ENCODE measurements around the gene SH3GL3. TPM values are rescaled to one million over a fixed set of nuclear protein-coding genes. Genes with fewer than 3 reads are reported as not detected.

Gene SH3GL3
- total and polyA plus RNA-seq, 8 donors: 0.56 to 3.3 (median 1.4) TPM; not detected in 4

DNA sequence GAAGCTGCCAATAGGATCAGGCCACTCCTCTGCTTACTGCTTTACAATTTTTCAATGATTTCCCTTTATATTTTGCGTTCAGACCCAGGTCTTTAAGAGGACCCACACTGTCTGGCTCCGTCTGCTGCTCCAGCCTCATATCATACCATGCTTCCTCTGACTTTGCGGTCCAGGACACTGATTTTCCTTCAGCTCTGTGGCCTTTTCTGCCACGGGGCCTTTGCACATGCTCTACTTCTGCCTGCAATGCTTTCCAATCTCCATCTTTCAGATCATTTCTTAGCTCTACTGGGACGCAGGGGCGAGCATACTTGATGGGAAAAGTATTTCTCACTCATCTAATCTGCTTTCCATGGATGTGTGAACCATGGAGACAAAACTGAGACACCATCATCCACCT is 23.0 kb upstream of the SH3GL3 start:
- no peak overlapping the region for H3K4me3 ChIP-seq
- TF ChIP-seq POLR2A (IDR thresholded peaks at IDR 0.05) (no peak), POLR2AphosphoS5 (IDR thresholded peaks at IDR 0.05) (no peak), EP300 (IDR thresholded peaks at IDR 0.05) (no peak)
- TF ChIP-seq, protein P1, sequence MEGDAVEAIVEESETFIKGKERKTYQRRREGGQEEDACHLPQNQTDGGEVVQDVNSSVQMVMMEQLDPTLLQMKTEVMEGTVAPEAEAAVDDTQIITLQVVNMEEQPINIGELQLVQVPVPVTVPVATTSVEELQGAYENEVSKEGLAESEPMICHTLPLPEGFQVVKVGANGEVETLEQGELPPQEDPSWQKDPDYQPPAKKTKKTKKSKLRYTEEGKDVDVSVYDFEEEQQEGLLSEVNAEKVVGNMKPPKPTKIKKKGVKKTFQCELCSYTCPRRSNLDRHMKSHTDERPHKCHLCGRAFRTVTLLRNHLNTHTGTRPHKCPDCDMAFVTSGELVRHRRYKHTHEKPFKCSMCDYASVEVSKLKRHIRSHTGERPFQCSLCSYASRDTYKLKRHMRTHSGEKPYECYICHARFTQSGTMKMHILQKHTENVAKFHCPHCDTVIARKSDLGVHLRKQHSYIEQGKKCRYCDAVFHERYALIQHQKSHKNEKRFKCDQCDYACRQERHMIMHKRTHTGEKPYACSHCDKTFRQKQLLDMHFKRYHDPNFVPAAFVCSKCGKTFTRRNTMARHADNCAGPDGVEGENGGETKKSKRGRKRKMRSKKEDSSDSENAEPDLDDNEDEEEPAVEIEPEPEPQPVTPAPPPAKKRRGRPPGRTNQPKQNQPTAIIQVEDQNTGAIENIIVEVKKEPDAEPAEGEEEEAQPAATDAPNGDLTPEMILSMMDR (IDR thresholded peaks at IDR 0.05): no peak
- H3K9me3 ChIP-seq: peaks cover 0 to 11% (median 9%) of the 10 kb centered on the region in 4 donors
- no peak overlapping the region for H3K27ac ChIP-seq
- peaks cover 0 to 29% (median 0%) of the 10 kb centered on the region in 3 donors for H3K27me3 ChIP-seq
- no peaks in the 10 kb centered on the region for H3K36me3 ChIP-seq
- DNase-seq: no peak
- WGBS, 5 donors: 74 to 85% (median 83%) methylated on average over 6 of the region's 6 CpGs
- H3K4me1 ChIP-seq: no peaks in the 10 kb centered on the region
- intact Hi-C loops (cut with DNase I; ENCODE audit: low total_unique reads): no loop called here

DNA sequence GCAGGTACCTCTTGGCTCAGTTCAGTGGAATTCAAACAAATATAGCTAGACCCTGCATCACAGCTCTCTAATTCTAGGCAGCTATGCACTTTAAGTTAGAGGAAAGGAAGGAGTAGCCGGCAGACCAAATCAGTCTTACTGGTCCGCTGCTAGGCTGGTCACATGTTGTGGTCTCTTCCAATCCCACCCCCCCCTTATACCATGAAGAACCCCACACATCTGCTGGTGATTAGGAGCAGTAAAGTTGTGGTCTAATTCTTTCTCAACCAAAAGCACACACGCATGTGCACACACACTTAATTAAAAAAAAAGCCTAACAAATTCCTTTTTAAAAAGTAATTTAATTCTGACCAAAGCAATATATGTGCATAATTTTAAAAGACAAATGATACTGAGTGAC is 16.7 kb upstream of the SH3GL3 start:
- Histone ChIP-seq H3K27me3 (peaks cover 0 to 18% (median 0%) of the 10 kb centered on the region in 3 donors), H3K4me3 (no peak overlapping the region), H3K36me3 (no peaks in the 10 kb centered on the region), H3K4me1 (no peaks in the 10 kb centered on the region), H3K9me3 (peaks cover 0 to 11% (median 9%) of the 10 kb centered on the region in 4 donors), H3K27ac (no peak overlapping the region)
- WGBS, 5 donors: 70 to 83% (median 78%) methylated on average over 3 of the region's 3 CpGs
- TF ChIP-seq POLR2A (IDR thresholded peaks at IDR 0.05): no peak
- no peak for TF ChIP-seq POLR2AphosphoS5 (IDR thresholded peaks at IDR 0.05)
- TF ChIP-seq EP300 (IDR thresholded peaks at IDR 0.05): no peak
- TF ChIP-seq, protein P1 (IDR thresholded peaks at IDR 0.05): no peak
- intact Hi-C loops (cut with DNase I; ENCODE audit: low total_unique reads): no loop called here
- DNase-seq: no peak

DNA sequence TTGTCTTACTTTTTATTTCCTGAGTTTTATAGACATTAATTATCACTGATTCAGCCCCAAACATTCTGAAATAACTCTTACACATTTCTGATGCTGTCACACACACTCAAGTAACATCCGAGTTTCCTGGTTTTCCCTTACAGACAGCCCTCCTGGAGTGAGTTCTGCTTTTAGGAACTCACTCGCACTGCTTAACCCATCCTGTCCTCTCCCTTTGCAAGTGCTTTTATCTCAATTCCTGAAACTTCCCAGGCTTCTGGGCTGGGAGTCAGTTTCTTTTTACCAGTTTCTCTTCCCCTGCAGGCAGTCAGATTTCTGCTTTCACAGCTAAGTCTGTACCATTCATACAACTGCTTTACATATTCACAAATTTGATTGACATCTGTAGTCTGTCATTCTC is 15.6 kb upstream of the SH3GL3 start:
- WGBS, 5 donors: 53 to 65% (median 63%) methylated on average over 2 of the region's 2 CpGs
- Histone ChIP-seq H3K9me3 (peaks cover 0 to 11% (median 9%) of the 10 kb centered on the region in 4 donors), H3K36me3 (no peaks in the 10 kb centered on the region), H3K27me3 (peaks cover 0 to 28% (median 0%) of the 10 kb centered on the region in 3 donors), H3K4me3 (no peak overlapping the region), H3K4me1 (no peaks in the 10 kb centered on the region), H3K27ac (no peak overlapping the region)
- TF ChIP-seq POLR2AphosphoS5 (IDR thresholded peaks at IDR 0.05): no peak
- TF ChIP-seq, protein P1 (IDR thresholded peaks at IDR 0.05): no peak
- TF ChIP-seq EP300 (IDR thresholded peaks at IDR 0.05): no peak
- DNase-seq: no peak
- intact Hi-C loops (cut with DNase I; ENCODE audit: low total_unique reads): no loop called here

DNA sequence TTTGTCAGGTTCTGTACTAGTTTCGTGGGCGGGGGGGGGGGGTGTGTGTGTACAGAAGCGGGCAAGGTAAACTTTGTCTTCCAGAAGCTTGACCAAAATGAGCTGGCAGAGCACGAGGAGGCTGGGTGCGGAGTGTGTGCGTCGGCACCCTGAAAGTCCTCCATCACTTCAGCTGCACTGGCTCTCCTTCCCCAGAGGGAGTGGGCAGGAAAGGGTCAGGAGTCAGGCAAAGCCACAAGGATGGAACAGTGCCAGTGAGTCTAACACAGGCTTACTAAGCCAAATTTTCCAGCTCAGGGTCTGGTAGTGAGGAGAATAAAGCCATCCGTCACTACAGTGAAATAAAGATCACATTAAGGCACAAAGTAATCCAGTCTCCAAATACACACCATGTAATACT is 11.9 kb upstream of the SH3GL3 start:
- Histone ChIP-seq H3K27ac (no peak overlapping the region), H3K9me3 (no peaks in the 10 kb centered on the region), H3K36me3 (no peaks in the 10 kb centered on the region), H3K4me1 (no peaks in the 10 kb centered on the region), H3K4me3 (no peak overlapping the region), H3K27me3 (peaks cover 0 to 43% (median 0%) of the 10 kb centered on the region in 3 donors)
- WGBS, 5 donors: 16 to 54% (median 32%) methylated on average over 8 of the region's 8 CpGs
- TF ChIP-seq EP300 (IDR thresholded peaks at IDR 0.05): no peak
- no peak for TF ChIP-seq POLR2A (IDR thresholded peaks at IDR 0.05)
- TF ChIP-seq, protein P1 (IDR thresholded peaks at IDR 0.05): no peak
- no peak for TF ChIP-seq POLR2AphosphoS5 (IDR thresholded peaks at IDR 0.05)
- intact Hi-C loops (cut with DNase I; ENCODE audit: low total_unique reads): loop anchor here (5.0 kb wide), 1 partner anchor 122 kb away; no protein-coding TSS in a partner anchor
- DNase-seq: no peak
